Measurements from ENCODE around the gene TMEM14A.
A peak's percentile ranks its signal among the peaks of the same experiment; 100 is the strongest.
"Not testable (repeated sequence)": the region's sequence is repeated elsewhere in the genome, so short reads cannot be mapped to it uniquely, and the experiment has no call there.

TMEM14A gene

GRCh38 chr6:52655941-52656340, 15.0 kb upstream of the TMEM14A start:
- DNase-seq; intact Hi-C loops (cut with DNase I): not testable (repeated sequence)

- intact Hi-C loops (cut with DNase I) = no loop called here
- DNase-seq = no peak
Observed at GRCh38 chr6:52657870-52658269, 13.0 kb upstream of the TMEM14A start.

DNA sequence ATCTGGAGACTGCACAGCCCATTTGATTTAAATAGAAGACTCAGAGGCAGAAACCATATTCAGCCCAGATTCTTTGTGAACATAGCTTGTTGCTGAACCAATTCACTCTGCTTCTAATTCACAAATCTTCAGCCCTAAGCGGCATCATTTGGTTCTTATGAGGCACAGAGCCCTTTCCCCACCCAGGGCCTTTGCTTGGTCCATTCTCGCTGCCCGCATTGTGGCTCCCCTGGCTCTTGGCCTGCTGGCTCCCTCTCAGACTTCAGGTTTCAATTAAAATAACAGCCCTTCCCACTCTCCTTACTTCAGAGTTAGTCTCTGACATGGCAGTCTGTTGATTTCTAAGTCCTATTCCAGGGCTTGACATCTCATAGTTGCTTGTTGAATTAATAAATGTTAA, 9.4 kb upstream of the TMEM14A start:
- intact Hi-C loops (cut with DNase I) = loop anchor here (5.0 kb wide), 1 partner anchor 374 kb away; no protein-coding TSS in a partner anchor
- no peak for DNase-seq

DNA sequence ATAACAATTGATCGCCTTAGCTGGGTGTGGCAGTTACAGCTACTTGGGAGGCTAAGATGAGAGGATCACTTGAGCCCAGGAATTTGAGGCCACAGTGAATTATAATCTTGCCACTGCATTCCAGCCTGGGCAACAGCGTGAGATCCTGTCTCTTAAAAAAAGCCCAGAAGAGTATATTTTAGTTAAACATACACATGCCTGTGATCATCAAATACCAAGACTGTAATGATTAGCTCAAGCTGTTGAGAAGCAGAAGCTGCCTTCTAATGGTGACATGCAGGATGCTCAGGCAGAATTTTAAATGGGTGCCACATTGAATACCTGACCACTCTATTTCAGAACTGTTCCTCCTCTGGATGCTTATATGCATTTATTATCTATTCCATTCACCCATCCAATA, 8.9 kb upstream of the TMEM14A start:
- intact Hi-C loops (cut with DNase I) = loop anchor here (5.0 kb wide), 1 partner anchor 375 kb away; no protein-coding TSS in a partner anchor
- DNase-seq = no peak

DNA sequence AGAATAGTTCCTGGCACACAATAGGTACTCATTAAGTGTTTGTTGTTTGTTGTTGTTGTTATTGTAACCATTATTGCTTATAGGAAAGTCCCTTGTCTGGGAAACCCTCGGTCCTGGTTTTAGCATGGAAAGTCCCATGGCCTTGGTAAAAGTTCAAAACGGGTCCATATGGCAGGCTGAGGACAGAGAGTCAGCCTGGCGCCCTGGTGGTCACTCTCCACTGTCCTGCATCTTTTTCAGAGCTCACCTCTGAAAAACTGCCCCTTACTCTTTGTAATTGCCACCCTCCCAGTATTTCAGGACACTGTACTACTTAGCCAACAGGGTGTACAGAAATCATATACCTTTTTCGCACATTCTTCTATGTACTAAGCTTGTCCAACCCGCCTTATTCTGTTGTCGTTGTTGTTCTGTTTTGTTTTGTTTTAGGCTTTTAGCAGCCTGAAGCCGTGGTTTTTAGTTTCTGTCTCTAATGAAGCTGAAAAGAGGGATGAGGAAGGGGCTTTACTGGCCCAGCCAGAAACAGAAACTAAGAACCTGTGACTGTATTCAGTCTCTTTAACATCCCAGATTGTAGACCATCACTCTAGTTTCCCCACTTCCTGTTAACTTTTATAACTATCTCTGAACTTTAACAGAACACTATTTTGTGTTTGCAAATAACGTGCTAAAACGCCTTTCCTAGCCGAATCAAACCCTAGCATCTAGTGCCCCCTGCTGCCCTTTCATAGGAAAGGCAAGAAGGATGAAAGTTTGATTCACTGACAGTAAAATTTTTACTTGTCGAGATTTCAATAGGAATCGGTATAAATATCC, 7.6 kb upstream of the TMEM14A start:
- peak in 5 of 10 donors; percentile 29 to 70 (median 48) for DNase-seq
- intact Hi-C loops (cut with DNase I) = loop anchor here (1.0 to 5.0 kb wide), 2 partner anchors 247 to 376 kb away; no protein-coding TSS in a partner anchor

GRCh38 chr6:52663936-52664185, 7.1 kb upstream of the TMEM14A start:
- intact Hi-C loops (cut with DNase I) = loop anchor here (1.0 to 5.0 kb wide), 2 partner anchors 248 to 377 kb away; no protein-coding TSS in a partner anchor
- DNase-seq = no peak

DNA sequence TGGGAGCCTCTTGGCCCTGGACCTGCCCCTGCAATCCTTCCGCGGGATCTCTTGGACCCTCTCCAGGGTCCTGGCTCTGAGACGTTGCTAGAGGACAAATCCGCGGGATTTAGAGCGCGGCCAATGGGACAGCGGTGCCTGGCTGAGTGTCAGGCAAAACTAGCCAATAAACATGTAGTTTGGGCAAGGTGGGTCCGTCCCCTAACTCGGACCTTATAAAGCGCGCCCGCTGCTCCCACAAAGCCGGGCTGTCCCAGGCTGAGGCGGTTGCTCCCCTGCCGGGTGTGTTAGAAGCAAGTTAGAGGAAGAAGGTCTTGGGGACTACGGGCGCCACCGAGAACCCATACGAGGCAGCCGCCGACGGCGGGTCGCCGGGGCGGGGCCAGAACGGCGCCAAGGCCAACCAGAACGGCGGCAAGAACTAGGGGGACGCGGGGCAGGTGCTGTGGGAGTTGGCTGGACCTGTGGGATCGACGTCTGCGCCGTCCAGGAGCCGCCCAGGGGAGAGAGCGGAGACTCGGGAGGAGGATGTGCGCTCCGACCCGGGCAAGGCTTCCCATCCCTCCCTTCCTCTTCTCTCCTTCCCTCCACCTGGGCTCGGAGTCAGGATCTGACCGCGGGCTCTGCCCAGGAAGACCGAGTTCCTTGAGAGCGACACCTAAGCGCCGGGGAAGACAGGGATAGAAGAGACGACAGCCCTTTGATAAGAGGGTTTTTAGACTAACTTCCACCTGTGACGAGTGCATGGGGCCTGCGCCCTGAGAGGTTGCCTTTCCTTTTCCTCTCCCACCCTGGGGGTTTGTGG, 6.5 kb upstream of the TMEM14A start:
- intact Hi-C loops (cut with DNase I) = loop anchor here (5.0 kb wide), 1 partner anchor 377 kb away; no protein-coding TSS in a partner anchor

GRCh38 chr6:52664991-52665686, 5.8 kb upstream of the TMEM14A start:
- intact Hi-C loops (cut with DNase I) = loop anchor here (5.0 kb wide), 1 partner anchor 378 kb away; no protein-coding TSS in a partner anchor
- DNase-seq = no peak

More for the DNA sequence above, 6.5 kb upstream of the TMEM14A start:
- peak; percentile 73 to 98 (median 86) for DNase-seq

DNA sequence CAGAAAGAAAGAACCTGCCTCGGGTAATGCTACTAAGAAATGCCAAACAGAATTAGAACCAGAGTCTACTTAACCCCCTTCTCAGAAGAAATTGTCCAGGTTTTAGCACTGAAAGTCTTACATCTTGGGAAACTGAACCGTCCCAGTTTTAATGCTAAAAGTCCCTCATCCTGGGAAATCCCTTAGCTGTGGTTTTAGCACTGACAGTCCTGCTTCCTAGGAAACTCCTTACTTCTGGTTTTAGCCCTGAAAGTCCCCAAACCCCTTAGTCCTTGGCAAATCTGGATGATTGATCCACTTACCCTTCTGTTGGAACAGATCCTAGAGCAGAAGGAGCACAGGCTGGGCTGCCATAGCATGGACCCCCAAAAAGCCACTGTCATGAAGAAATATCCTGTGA, 4.8 kb upstream of the TMEM14A start:
- intact Hi-C loops (cut with DNase I) = no loop called here
- no peak for DNase-seq

DNA sequence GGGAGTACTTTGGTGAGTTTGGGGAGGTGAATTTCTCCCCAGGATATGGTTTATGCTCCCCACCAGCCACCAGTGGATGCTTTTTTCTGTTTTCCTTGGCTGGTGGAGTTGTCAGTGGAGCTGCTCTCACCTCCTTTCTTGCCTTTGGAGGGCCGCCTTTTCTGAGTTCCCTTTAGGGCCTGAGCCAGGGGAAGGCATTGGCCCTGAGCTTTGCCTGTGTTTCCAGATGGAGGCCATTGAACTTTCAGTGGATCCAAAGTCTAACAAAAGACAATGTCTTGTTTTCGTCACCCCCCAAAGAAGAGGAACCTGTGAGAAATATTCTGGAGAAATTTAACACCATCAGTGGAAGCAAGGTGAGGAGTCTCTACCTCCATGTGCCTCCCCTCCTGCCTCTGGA, 4.4 kb upstream of the TMEM14A start:
- intact Hi-C loops (cut with DNase I) = no loop called here
- DNase-seq = no peak

GRCh38 chr6:52667572-52667971, 3.3 kb upstream of the TMEM14A start:
- DNase-seq = no peak
- intact Hi-C loops (cut with DNase I) = no loop called here

DNA sequence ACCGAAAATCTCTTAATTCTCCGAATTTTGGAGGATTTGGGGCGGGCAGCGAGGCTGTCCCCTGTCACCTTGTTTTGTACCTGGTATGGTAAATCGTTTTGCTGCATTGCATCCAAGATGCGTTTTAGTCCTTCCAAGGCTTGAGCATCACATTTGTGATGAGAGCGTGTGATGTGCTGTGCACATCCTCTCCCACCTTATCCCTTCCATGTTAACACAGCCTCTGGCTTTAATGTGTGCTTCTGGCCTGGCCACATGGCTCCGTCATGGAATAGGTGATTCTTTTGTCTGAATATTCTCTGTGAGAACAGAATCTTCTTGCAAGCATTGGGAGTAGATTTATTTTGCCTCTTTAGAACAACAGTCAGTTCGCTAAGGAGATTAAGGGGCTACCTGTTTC, 763 bp downstream of the TMEM14A start:
- no peak for DNase-seq
- intact Hi-C loops (cut with DNase I) = no loop called here

DNA sequence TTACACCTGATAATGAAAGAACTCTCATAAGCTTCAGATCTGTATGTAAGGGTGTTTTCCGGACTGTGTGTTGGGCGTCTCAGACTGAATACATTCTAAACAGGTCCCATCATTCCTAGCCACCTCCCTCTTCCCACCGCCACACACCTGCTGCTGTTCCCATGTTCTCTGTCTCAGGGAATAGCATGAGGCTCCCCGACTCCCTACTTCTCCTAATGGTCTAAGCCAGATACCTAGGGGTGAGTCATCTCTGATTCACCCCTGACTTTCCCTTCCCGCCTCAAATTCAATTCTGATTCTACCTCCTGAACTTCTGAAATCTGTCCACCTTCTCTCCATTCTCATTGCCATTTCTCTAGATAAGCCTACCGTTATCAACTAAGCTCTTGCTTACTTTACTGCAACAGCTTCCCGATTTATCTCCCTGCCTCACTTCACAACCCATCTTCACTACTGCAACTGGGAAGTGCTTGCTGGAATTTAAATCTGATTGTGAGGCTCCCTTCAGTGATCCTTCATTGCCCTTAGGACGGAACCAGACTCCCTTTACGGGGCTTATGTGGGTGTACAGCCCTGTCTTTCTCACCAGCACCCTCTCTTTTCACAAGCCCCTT, 1.6 kb downstream of the TMEM14A start:
- intact Hi-C loops (cut with DNase I) = no loop called here
- DNase-seq = no peak

DNA sequence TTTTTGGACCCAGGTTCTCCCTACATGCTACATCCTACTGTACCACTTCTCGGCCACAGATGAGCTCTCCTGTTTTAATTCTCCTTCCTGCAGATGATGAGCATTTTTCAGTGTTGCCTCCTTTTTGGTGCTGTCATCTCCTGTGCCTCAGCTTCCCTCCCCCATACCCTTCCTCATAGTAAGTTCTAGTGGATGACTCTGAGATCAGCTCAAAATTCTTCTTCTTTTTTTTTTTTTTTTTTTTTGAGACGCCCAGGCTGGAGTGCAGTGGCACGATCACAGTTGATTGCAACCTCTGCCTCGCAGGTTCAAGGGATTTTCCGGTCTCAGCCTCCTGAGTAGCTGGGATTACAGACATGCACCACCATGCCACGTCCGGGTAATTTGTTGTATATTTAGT, 3.8 kb downstream of the TMEM14A start:
- no peak for DNase-seq
- intact Hi-C loops (cut with DNase I) = no loop called here

GRCh38 chr6:52675372-52675771, 4.5 kb downstream of the TMEM14A start:
- intact Hi-C loops (cut with DNase I) = no loop called here
- DNase-seq = no peak

DNA sequence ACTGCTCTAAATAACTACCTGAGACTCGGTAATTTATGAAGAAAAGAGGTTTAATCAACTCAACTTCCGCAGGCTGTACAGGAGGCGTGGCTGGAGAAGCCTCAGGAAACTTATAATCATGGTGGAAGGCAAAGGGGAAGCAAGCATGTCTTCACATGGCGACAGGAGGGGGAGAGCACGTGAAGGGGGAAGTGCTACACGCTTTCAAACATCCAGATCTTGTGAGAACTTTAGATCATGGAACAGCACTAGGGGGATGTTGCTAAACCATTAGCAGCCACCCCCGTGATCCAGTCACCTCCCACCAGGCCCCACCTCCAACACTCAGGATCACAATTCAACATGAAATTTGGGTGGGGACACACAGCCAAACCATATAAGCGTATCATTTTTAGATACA, 5.7 kb downstream of the TMEM14A start:
- DNase-seq; intact Hi-C loops (cut with DNase I): not testable (repeated sequence)

DNA sequence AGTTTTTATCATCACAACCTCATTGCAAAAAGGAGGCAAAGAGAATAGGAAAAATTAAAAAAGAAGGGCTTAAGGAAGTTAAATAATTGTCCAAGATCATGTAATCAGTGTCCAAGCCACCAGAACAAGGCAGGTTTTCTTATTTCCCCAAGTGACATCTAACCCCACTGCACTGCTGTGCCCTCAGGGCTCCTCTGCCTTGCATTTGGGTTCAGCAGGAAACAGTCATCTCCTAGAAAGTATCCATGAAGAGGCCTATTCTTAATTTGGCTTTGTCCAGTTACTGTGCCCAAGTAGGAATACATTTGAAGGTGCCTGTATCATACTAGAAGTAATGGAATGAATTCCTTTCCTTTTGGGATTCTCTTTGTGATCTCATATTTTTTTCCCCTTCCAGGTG, 10.5 kb downstream of the TMEM14A start:
- no peak for DNase-seq
- intact Hi-C loops (cut with DNase I) = no loop called here

DNA sequence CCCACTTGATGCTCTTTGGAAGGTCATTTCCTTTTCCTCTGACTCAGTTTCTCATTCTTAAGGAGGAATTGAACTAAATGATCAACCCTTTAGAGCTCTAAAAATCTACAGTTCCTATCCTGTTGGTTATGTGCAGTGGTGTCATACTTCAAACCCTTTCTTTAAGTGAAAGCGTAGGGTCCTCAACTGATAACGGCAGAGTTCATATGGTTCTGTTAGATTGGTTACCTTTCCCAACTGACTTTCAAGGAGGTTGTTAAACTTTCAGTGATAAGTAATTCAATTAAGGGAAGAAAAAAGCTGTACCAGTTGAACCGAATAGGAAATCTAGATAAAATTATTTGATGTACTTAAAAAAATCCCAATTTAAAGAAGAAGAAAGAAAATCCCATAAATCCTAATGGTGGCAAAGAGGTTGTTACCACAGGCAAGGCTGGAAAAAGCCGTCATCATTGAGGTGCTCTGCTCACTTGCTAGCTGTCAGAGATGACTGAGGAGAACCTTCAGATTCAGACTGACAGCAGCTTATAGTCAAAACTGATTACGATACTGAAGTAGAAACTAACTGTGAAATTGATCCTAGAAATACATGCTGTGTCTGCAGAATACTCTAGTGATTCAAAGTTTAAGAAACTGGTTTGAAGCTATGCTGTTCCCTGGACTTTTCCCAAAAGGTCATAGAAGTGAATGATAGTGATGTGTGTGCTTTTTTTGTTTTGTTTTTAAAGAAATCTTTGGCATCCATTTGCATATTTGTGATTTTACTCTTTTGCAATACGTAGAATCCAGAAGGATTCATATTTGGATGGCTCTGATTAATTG, 16.2 kb downstream of the TMEM14A start:
- intact Hi-C loops (cut with DNase I) = no loop called here

DNA sequence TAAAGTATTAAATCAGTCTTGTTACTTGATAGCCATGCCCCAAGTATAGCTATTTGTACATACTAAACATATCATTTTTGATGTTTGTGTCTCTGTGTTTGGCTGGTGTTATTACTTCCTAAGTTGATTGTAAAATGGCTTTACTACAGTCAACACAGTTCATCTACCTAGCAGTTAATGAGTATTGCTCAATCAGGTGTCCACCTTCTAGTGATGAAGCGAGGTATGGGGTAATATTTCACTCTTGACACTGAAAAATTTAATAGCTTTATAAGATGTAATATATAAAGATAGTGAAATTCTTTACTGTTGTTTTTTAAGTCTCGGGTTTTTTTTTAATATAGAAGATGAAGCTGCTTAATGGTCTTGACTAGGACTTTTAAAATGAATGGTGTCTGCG, 18.9 kb downstream of the TMEM14A start:
- intact Hi-C loops (cut with DNase I) = no loop called here
- no peak for DNase-seq

More for the DNA sequence above, 16.2 kb downstream of the TMEM14A start:
- no peak for DNase-seq

- intact Hi-C loops (cut with DNase I) = no loop called here
- no peak for DNase-seq
Observed at GRCh38 chr6:52691718-52692117, 20.8 kb downstream of the TMEM14A start.
